Colonic mucosa (tissue), 4 donors: ENCODE results near the gene SCP2. TPM values are rescaled to one million over a fixed set of nuclear protein-coding genes. Genes with fewer than 3 reads are reported as not detected.

ENCODE experiments used
- DNase-seq: peaks from one replicate; pipeline ENCODE4 v3.0.0-alpha.2; 2020
- H3K27ac ChIP-seq: fragments of 200-600 bp; one replicate; pipeline ENCODE4 v1.8.0; 2021
- H3K27me3 ChIP-seq: fragments of 200-600 bp; one replicate; pipeline ENCODE4 v1.8.0; 2021
- H3K36me3 ChIP-seq: fragments of 200-600 bp; one replicate; pipeline ENCODE4 v1.8.0; 2021
- H3K4me1 ChIP-seq: fragments of 200-600 bp; one replicate; pipeline ENCODE4 v1.8.0; 2021; ENCODE audit warnings: mild to moderate bottlenecking
- H3K4me3 ChIP-seq: fragments of 200-600 bp; one replicate; pipeline ENCODE4 v1.8.0; 2021
- H3K9ac ChIP-seq, 2 donors: one replicate each; pipeline ENCODE4 v1.7.0; 2013; ENCODE audit warnings: control low read depth in 2 of 2, low read depth in 2 of 2, low read length in 2 of 2
- H3K9me3 ChIP-seq: fragments of 200-600 bp; one replicate; pipeline ENCODE4 v1.8.0; 2021
- CTCF ChIP-seq: fragments of 200-600 bp; IDR thresholded peaks from one replicate; pipeline ENCODE4 v1.8.0; 2022; ENCODE audit warnings: antibody characterized with exemption, mild to moderate bottlenecking
- intact Hi-C: fragments of 100-400 bp; cut with DNase I; formaldehyde crosslinking; loops from one replicate; pipeline ENCODE4 v1.14.1; 2022
- total RNA-seq, 2 donors: library from RNA; stranded (reverse); fragmentation: NEBNext Ultra II Directional in 1 of 2; extraction: Animal tissue kit (Norgen Biotek cat#: 25700) in 1 of 2; gene quantifications; one replicate each; pipeline ENCODE4 v1.2.1, GENCODE V29; 2021
- donor health status: healthy.
- donor health status: DM: no; HTN: no; CAD: no.
- donor health status: DM: no; HTN: no; CAD: no.

Gene SCP2
- total RNA-seq, 2 donors from 2014 or later, result 178 to 325 TPM

GRCh38 chr1:53068314-53069099 is 141.4 kb downstream of the SCP2 start:
- Histone ChIP-seq H3K27me3 (peaks cover 7% of the 10 kb centered on the region), H3K36me3 (no peaks in the 10 kb centered on the region), H3K9me3 (no peaks in the 10 kb centered on the region), H3K4me3 (no peak overlapping the region), H3K4me1 (no peaks in the 10 kb centered on the region), H3K9ac (no peak overlapping the region), H3K27ac (no peak overlapping the region)
- TF ChIP-seq CTCF, result no peak
- intact Hi-C loops, result no loop called here
- DNase-seq, result no peak

- DNase-seq, result no peak
- Histone ChIP-seq H3K4me1 (no peaks in the 10 kb centered on the region), H3K9me3 (no peaks in the 10 kb centered on the region), H3K4me3 (no peak overlapping the region), H3K9ac (no peak overlapping the region), H3K27ac (no peak overlapping the region), H3K27me3 (no peaks in the 10 kb centered on the region), H3K36me3 (no peaks in the 10 kb centered on the region)
- intact Hi-C loops, result no loop called here
- no peak for TF ChIP-seq CTCF
Observed at GRCh38 chr1:53069265-53069662, 142.2 kb downstream of the SCP2 start.

- no peak overlapping the region for H3K9ac ChIP-seq
- no peaks in the 10 kb centered on the region for H3K4me1 ChIP-seq
- H3K4me3 ChIP-seq, result no peak overlapping the region
- no peak for DNase-seq
- no peaks in the 10 kb centered on the region for H3K36me3 ChIP-seq
- intact Hi-C loops, result no loop called here
- H3K27me3 ChIP-seq, result no peaks in the 10 kb centered on the region
- no peak overlapping the region for H3K27ac ChIP-seq
- no peaks in the 10 kb centered on the region for H3K9me3 ChIP-seq
- TF ChIP-seq CTCF, result no peak
Observed at GRCh38 chr1:53069663-53070327, 142.7 kb downstream of the SCP2 start.

- Histone ChIP-seq H3K27ac (no peak overlapping the region), H3K9ac (no peak overlapping the region), H3K4me3 (no peak overlapping the region), H3K4me1 (no peaks in the 10 kb centered on the region), H3K9me3 (no peaks in the 10 kb centered on the region), H3K36me3 (no peaks in the 10 kb centered on the region), H3K27me3 (no peaks in the 10 kb centered on the region)
- intact Hi-C loops, result no loop called here
- no peak for TF ChIP-seq CTCF
- DNase-seq, result no peak
Observed at GRCh38 chr1:53070621-53071020, 143.5 kb downstream of the SCP2 start.

- no peaks in the 10 kb centered on the region for H3K27me3 ChIP-seq
- no peaks in the 10 kb centered on the region for H3K36me3 ChIP-seq
- TF ChIP-seq CTCF, result no peak
- no peaks in the 10 kb centered on the region for H3K9me3 ChIP-seq
- DNase-seq, result no peak
- intact Hi-C loops, result no loop called here
- H3K4me1 ChIP-seq, result no peaks in the 10 kb centered on the region
- H3K4me3 ChIP-seq, result no peak overlapping the region
- no peak overlapping the region for H3K9ac ChIP-seq
- H3K27ac ChIP-seq, result no peak overlapping the region
Observed at GRCh38 chr1:53071167-53071865, 144.2 kb downstream of the SCP2 start.
